ENCODE data around the gene LYRM4. TPM values are rescaled to one million over a fixed set of nuclear protein-coding genes. Genes with fewer than 3 reads are reported as not detected.

LYRM4 gene
- total and polyA plus RNA-seq, 9 of the 15 experiments (the other 6 are each of a cell fraction or from before 2014, with no cell fraction given): 24.2 to 69.4 (median 41.8) TPM

- TF ChIP-seq IRF2 (CRISPR knock-in tag; IDR thresholded peaks at IDR 0.05) (no peak), ZNF398 (CRISPR knock-in tag; IDR thresholded peaks at IDR 0.05) (no peak), ZNF184 (CRISPR knock-in tag; IDR thresholded peaks at IDR 0.05) (no peak), ZNF699 (CRISPR knock-in tag; IDR thresholded peaks at IDR 0.05; ENCODE audit: insufficient replicate concordance) (no peak), EP300 (IDR thresholded peaks at IDR 0.05; ENCODE audit: low read length) (no peak), SMARCB1 (IDR thresholded peaks at IDR 0.05; ENCODE audit: insufficient read length, low read depth) (no peak), PBX2 (CRISPR knock-in tag; IDR thresholded peaks at IDR 0.05; ENCODE audit: low read depth) (no peak), PBX2 (tag; conservative IDR thresholded peaks at IDR 0.05; ENCODE audit: low read depth) (no peak)
These were observed 85.1 kb downstream of the LYRM4 start (continued) for GRCh38 chr6:5175635-5176034.

All from K562 (cell line).